Measurements from ENCODE around the gene TRAF1. TPM values are rescaled to one million over a fixed set of nuclear protein-coding genes. Genes with fewer than 3 reads are reported as not detected.

Gene TRAF1
- total and polyA plus RNA-seq, 10 of the 15 experiments (the other 5 are each of a cell fraction or from before 2014, with no cell fraction given) = 13.8 to 163 (median 128) TPM

GRCh38 chr9:120948824-120949223 lies 22.2 kb upstream of the TRAF1 start (continued):
- no peak for TF ChIP-seq RELB (IDR thresholded peaks at IDR 0.05; ENCODE audit: low read depth)
- no peak for TF ChIP-seq SMARCA5 (IDR thresholded peaks at IDR 0.05)
- no peak for TF ChIP-seq NR2C1 (IDR thresholded peaks at IDR 0.05)
- TF ChIP-seq FOXM1 (IDR thresholded peaks at IDR 0.05; ENCODE audit: low read depth, low read length) = no peak
- no peak for TF ChIP-seq CREB1 (IDR thresholded peaks at IDR 0.05; ENCODE audit: low read depth)
- no peak for TF ChIP-seq HDGF (IDR thresholded peaks at IDR 0.05)
- no peak for TF ChIP-seq NBN (IDR thresholded peaks at IDR 0.05)
- TF ChIP-seq ZSCAN29 (IDR thresholded peaks at IDR 0.05) = no peak

GRCh38 chr9:120947222-120947621 lies 20.6 kb upstream of the TRAF1 start:
- Histone ChIP-seq H3K4me1 (ENCODE audit: control insufficient read depth, insufficient read depth, low read length) (peaks cover 17% of the 10 kb centered on the region), H4K20me1 (ENCODE audit: control insufficient read depth, insufficient read depth) (no peaks in the 10 kb centered on the region), H2AFZ (ENCODE audit: control insufficient read depth, low read depth, low read length) (no peak overlapping the region), H3K4me3 (no peak overlapping the region), H3K9me3 (replicated peaks; ENCODE audit: control insufficient read depth, insufficient read depth, low read length) (no peaks in the 10 kb centered on the region; the same call in 2 of the 3 replicates), H3K36me3 (ENCODE audit: control insufficient read depth in 2 of 2, insufficient read depth in 2 of 2, low read length in 1 of 2) (no peaks in the 10 kb centered on the region), H3K4me2 (ENCODE audit: control insufficient read depth, insufficient read depth) (no peak overlapping the region), H3K79me2 (ENCODE audit: control insufficient read depth, insufficient read depth, low read length) (no peaks in the 10 kb centered on the region), H3K27ac (ENCODE audit: control insufficient read depth, insufficient read depth) (no peak overlapping the region), H3K9ac (ENCODE audit: control insufficient read depth, insufficient read depth, low read length) (no peak overlapping the region), H3K27me3 (replicated peaks in 1 of 2; ENCODE audit: control insufficient read depth in 2 of 2, insufficient read depth in 2 of 2, low read length in 1 of 2) (no peaks in the 10 kb centered on the region)
- DNase-seq (ENCODE audit: low read depth, low spot score) (no peak), ATAC-seq (no peak), FAIRE-seq (no peak)
- ChIA-PET SMC1A (ENCODE audit: uncharacterized antibody, unreplicated experiment) (no interaction called here), POLR2A (interaction anchor here (5.2 kb wide), 1 partner anchor 15 kb away, joined by 21 read pairs; no protein-coding TSS in a partner anchor), RAD21 (ENCODE audit: unreplicated experiment) (no interaction called here), CTCF (no interaction called here)
- in situ Hi-C loops (cut with MboI) (no loop called here), intact Hi-C loops (cut with micrococcal nuclease; ENCODE audit: unreplicated experiment) (no loop called here)
- 93% methylated on average over 2 of the region's 2 CpGs for WGBS (ENCODE audit: insufficient coverage, insufficient replicate concordance, low lambda C conversion rate, missing lambda C conversion rate)
- BruUV-seq (replicated peaks) = no TSS peak
- no peak for TF ChIP-seq CHD1 (IDR thresholded peaks at IDR 0.05; ENCODE audit: low read depth, low read length)
- no peak for TF ChIP-seq SIN3A (IDR thresholded peaks at IDR 0.05; ENCODE audit: low read depth, low read length)
- no peak for TF ChIP-seq EZH2 (IDR thresholded peaks at IDR 0.05; ENCODE audit: borderline replicate concordance, control insufficient read depth, low read depth, low read length)
- no peak for TF ChIP-seq HDAC2 (IDR thresholded peaks at IDR 0.05)
- TF ChIP-seq BACH1 (IDR thresholded peaks at IDR 0.05; ENCODE audit: borderline replicate concordance) = no peak
- no peak for TF ChIP-seq POLR2AphosphoS5 (IDR thresholded peaks at IDR 0.05; ENCODE audit: low read length)
- no peak for TF ChIP-seq CBX5 (IDR thresholded peaks at IDR 0.05; ENCODE audit: low read depth)
- no peak for TF ChIP-seq MEF2B (IDR thresholded peaks at IDR 0.05; ENCODE audit: partially characterized antibody, poor library complexity, severe bottlenecking)
- no peak for TF ChIP-seq NFYB (IDR thresholded peaks at IDR 0.05; ENCODE audit: insufficient read depth, low read depth, low read length)
- no peak for TF ChIP-seq IRF3 (IDR thresholded peaks at IDR 0.05)
- TF ChIP-seq ZZZ3 (IDR thresholded peaks at IDR 0.05; ENCODE audit: control insufficient read depth, insufficient read length, low read depth) = no peak
- TF ChIP-seq ESRRA (IDR thresholded peaks at IDR 0.05; ENCODE audit: low read length) = no peak
- no peak for TF ChIP-seq EP300 (IDR thresholded peaks at IDR 0.05; ENCODE audit: borderline replicate concordance in 1 of 2, control insufficient read depth in 1 of 2, low read depth in 2 of 2, low read length in 2 of 2)
- TF ChIP-seq ETV6 (conservative IDR thresholded peaks at IDR 0.05 in 1 of 2, IDR thresholded peaks at IDR 0.05 in 1 of 2; ENCODE audit: borderline replicate concordance in 1 of 2, low read depth in 1 of 2) = no peak
